ENCODE results near the gene ACVR2A. TPM values are rescaled to one million over a fixed set of nuclear protein-coding genes. Genes with fewer than 3 reads are reported as not detected.

Gene ACVR2A
- total RNA-seq: 5.2 and 6.9 TPM in 2 replicates

GRCh38 chr2:147844697-147845410 lies at the start of gene ACVR2A:
TSS of gene ACVR2A (plus strand) at chr2:147845029. CDS start at chr2:147845153, 124 bp downstream.

Other genes with a start within 250 kb of the ACVR2A start
- 40.3 and 42.6 TPM in 2 replicates for gene ORC4, start 175.7 kb downstream of the ACVR2A start, total RNA-seq
- gene MBD5, start 176.1 kb downstream of the ACVR2A start, total RNA-seq: 5.2 and 7.8 TPM in 2 replicates